Keratinocyte (primary cell): Measurements from ENCODE around the gene SERPINB12. TPM values are rescaled to one million over a fixed set of nuclear protein-coding genes. Genes with fewer than 3 reads are reported as not detected.

ENCODE experiments used
- DNase-seq: peaks from one replicate; pipeline ENCODE4 v3.0.0-alpha.2; 2011; ENCODE audit warnings: low read depth, missing footprints, low spot score
- FAIRE-seq: peaks from 2 replicates; lab custom pipeline; 2011; peaks lifted over from hg19 to GRCh38; lab: Jason Lieb, UNC
- H2AFZ ChIP-seq: 2 replicates; pipeline ENCODE4 v1.6.0; 2012; ENCODE audit warnings: low read length, control low read depth, inconsistent platforms; ENCODE audit not compliant: control insufficient read depth
- H3K27ac ChIP-seq: 2 replicates; pipeline ENCODE4 v1.5.1; 2011; ENCODE audit warnings: low read length; ENCODE audit not compliant: control insufficient read depth, insufficient read depth
- H3K27me3 ChIP-seq: 3 replicates; pipeline ENCODE4 v1.6.0; 2011; ENCODE audit warnings: low read length; ENCODE audit not compliant: control insufficient read depth, insufficient read depth; ENCODE audit errors: extremely low read depth
- H3K36me3 ChIP-seq, 2 experiments: 2 replicates in 1 of 2; 3 replicates in 1 of 2; pipeline ENCODE4 v1.5.1; 2011; ENCODE audit warnings: low read length in 2 of 2, mild to moderate bottlenecking in 1 of 2; ENCODE audit not compliant: control insufficient read depth in 2 of 2, insufficient read depth in 2 of 2; ENCODE audit errors: extremely low read depth in 1 of 2
- H3K4me1 ChIP-seq: 3 replicates; pipeline ENCODE4 v1.5.1; 2011; ENCODE audit warnings: low read length; ENCODE audit not compliant: control insufficient read depth, insufficient read depth; ENCODE audit errors: extremely low read depth
- H3K4me2 ChIP-seq: 3 replicates; pipeline ENCODE4 v1.6.0; 2011; ENCODE audit warnings: low read depth, low read length; ENCODE audit not compliant: control insufficient read depth, insufficient read depth; ENCODE audit errors: extremely low read depth
- H3K4me3 ChIP-seq, 3 experiments: fragments of 200-600 bp in 1 of 3; sonication (generic) in 1 of 3; 2 replicates in 2 of 3; 3 replicates in 1 of 3; pipeline ENCODE4 v1.5.1; 2011 to 2016; ENCODE audit warnings: low read length in 3 of 3, mild to moderate bottlenecking in 3 of 3, control low read depth in 2 of 3, inconsistent platforms in 1 of 3, low read depth in 1 of 3, mixed read lengths in 1 of 3, mixed run types in 1 of 3, moderate library complexity in 1 of 3; ENCODE audit not compliant: control insufficient read depth in 2 of 3, insufficient read depth in 2 of 3; ENCODE audit errors: extremely low read depth in 1 of 3
- H3K79me2 ChIP-seq: 2 replicates; pipeline ENCODE4 v1.6.0; 2012; ENCODE audit warnings: low read length; ENCODE audit not compliant: control insufficient read depth, insufficient read depth
- H3K9ac ChIP-seq: 3 replicates; pipeline ENCODE4 v1.6.0; 2011; ENCODE audit warnings: low read length; ENCODE audit not compliant: control insufficient read depth, insufficient read depth; ENCODE audit errors: extremely low read depth
- H3K9me1 ChIP-seq: 3 replicates; pipeline ENCODE4 v1.6.0; 2011; ENCODE audit warnings: low read length; ENCODE audit not compliant: control insufficient read depth, insufficient read depth; ENCODE audit errors: extremely low read depth
- H3K9me3 ChIP-seq: 2 replicates; pipeline ENCODE4 v1.5.1; 2012; ENCODE audit warnings: low read depth, low read length; ENCODE audit not compliant: control insufficient read depth
- H4K20me1 ChIP-seq: 3 replicates; pipeline ENCODE4 v1.6.0; 2011; ENCODE audit warnings: low read length; ENCODE audit not compliant: control insufficient read depth, insufficient read depth; ENCODE audit errors: extremely low read depth
- EZH2 ChIP-seq: IDR thresholded peaks from one replicate; pipeline ENCODE4 v1.6.1; 2012; ENCODE audit warnings: inconsistent platforms, mild to moderate bottlenecking, low read length, moderate library complexity
- dilution Hi-C: fragments of 300-500 bp; cut with MboI; formaldehyde crosslinking; loops from one replicate; pipeline ENCODE4 v1.7.0; 2020; ENCODE audit warnings: low sequenced_read_pairs; ENCODE audit not compliant: extremely low pct_ligation_motif_present
- polyA plus RNA-seq, 5 experiments: library from polyadenylated mRNA; depleted of rRNA in 3 of 5; stranded (reverse) in 3 of 5; stranded (forward) in 1 of 5; unstranded in 1 of 5; fragments of >200 nt; gene quantifications; 1 replicate in 1 of 5; 2 replicates in 3 of 5; 3 replicates in 1 of 5; pipeline versions ENCODE4 v1.2.1 to v1.2.3, GENCODE V29; 2011 to 2012; ENCODE audit warnings: missing spikeins in 2 of 5, low read depth in 1 of 5, low replicate concordance in 1 of 5
- TF ChIP-seq, protein P1 (sequence below), 3 experiments: IDR thresholded peaks in 1 of 3; conservative IDR thresholded peaks in 1 of 3; optimal IDR thresholded peaks in 1 of 3; 2 replicates in 2 of 3; 3 replicates in 1 of 3; pipeline versions ENCODE3 to v1.5.1; 2011; ENCODE audit warnings: low read length in 3 of 3, mild to moderate bottlenecking in 3 of 3, moderate library complexity in 2 of 3, control low read depth in 1 of 3, inconsistent platforms in 1 of 3; ENCODE audit not compliant: insufficient read depth in 2 of 3; ENCODE audit errors: extremely low read depth in 1 of 3

The SERPINB12 gene
- polyA plus RNA-seq, 1 donor (not counting 4 experiments of a cell fraction or from before 2014, with no cell fraction given) = 0.10 TPM

DNA sequence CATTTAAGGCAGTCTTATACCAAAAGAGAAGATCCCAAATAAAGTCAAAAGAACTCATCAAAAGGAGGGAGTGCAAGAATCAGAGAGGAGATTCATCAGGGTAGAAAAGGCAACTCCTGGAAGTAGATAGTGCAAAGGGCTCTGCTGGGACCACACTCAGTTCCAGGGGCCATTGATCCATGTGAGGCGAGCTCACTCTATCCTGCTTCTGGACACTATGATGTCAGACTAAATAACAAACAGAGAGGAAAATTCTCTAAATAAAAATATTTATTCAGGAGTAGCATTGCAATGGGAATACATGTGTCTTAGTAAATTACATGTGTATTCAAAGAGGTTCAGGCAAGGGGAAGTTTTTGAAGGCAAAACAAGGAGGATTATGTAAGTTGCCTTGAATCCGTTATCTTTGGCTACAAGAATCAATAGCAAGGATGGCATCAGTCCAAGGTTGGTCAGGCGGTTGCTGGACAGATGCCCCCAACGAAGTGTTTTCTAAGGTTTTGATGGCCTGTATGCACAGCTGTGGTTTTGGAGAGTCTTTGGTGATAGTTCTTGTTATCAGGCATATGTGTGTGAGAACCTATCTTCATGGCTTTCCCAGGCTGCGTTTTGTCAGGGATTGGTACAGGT is 13.2 kb upstream of the SERPINB12 start:
- no peak overlapping the region for H3K4me2 ChIP-seq

DNA sequence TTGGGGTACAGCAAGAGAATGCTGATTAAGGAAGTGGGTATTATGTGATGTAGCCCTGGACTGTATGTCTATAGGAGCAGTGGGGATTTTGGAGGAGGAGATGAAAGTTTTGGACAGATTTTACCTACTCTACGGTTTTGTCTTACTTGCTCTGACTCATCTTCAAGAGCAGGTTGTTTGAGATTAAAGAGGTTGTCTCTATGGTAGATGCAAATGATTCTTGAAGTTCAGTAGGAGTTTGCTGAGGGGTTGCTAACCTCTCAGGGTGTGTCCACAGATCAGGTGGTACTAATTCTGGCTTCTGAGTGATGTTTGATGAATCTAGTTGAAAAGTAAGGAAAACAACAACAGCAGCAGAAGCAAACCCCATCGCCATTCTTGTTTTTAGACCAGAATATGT is 9.7 kb upstream of the SERPINB12 start:
- DNase-seq (no peak), FAIRE-seq (no peak)
- Histone ChIP-seq H3K4me3 (no peak overlapping the region), H3K9ac (no peak overlapping the region), H2AFZ (no peak overlapping the region), H3K79me2 (no peaks in the 10 kb centered on the region), H3K9me1 (no peaks in the 10 kb centered on the region), H4K20me1 (no peaks in the 10 kb centered on the region), H3K27me3 (no peaks in the 10 kb centered on the region), H3K9me3 (no peaks in the 10 kb centered on the region), H3K36me3 (no peaks in the 10 kb centered on the region), H3K4me2 (no peak overlapping the region), H3K27ac (no peak overlapping the region), H3K4me1 (peaks cover 7% of the 10 kb centered on the region)
- TF ChIP-seq, protein P1, sequence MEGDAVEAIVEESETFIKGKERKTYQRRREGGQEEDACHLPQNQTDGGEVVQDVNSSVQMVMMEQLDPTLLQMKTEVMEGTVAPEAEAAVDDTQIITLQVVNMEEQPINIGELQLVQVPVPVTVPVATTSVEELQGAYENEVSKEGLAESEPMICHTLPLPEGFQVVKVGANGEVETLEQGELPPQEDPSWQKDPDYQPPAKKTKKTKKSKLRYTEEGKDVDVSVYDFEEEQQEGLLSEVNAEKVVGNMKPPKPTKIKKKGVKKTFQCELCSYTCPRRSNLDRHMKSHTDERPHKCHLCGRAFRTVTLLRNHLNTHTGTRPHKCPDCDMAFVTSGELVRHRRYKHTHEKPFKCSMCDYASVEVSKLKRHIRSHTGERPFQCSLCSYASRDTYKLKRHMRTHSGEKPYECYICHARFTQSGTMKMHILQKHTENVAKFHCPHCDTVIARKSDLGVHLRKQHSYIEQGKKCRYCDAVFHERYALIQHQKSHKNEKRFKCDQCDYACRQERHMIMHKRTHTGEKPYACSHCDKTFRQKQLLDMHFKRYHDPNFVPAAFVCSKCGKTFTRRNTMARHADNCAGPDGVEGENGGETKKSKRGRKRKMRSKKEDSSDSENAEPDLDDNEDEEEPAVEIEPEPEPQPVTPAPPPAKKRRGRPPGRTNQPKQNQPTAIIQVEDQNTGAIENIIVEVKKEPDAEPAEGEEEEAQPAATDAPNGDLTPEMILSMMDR (optimal IDR thresholded peaks at IDR 0.05 in 1 of 3, IDR thresholded peaks at IDR 0.05 in 1 of 3, conservative IDR thresholded peaks at IDR 0.05 in 1 of 3; ENCODE audit: extremely low read depth in 1 of 3, insufficient read depth in 2 of 3, low read length in 3 of 3) = no peak
- TF ChIP-seq EZH2 = no peak
- dilution Hi-C loops = no loop called here

More for the DNA sequence above, 13.2 kb upstream of the SERPINB12 start:
- Histone ChIP-seq H3K9ac (no peak overlapping the region), H2AFZ (no peak overlapping the region), H3K9me1 (no peaks in the 10 kb centered on the region), H3K9me3 (no peaks in the 10 kb centered on the region), H3K27me3 (no peaks in the 10 kb centered on the region), H3K27ac (no peak overlapping the region), H3K79me2 (no peaks in the 10 kb centered on the region), H3K4me1 (no peaks in the 10 kb centered on the region), H3K4me3 (no peak overlapping the region), H3K36me3 (no peaks in the 10 kb centered on the region), H4K20me1 (no peaks in the 10 kb centered on the region)
- TF ChIP-seq, protein P1 (optimal IDR thresholded peaks at IDR 0.05 in 1 of 3, IDR thresholded peaks at IDR 0.05 in 1 of 3, conservative IDR thresholded peaks at IDR 0.05 in 1 of 3; ENCODE audit: extremely low read depth in 1 of 3, insufficient read depth in 2 of 3, low read length in 3 of 3) = no peak
- no peak for TF ChIP-seq EZH2
- FAIRE-seq (no peak), DNase-seq (no peak)
- dilution Hi-C loops = no loop called here
